HG02678 (cell line): ENCODE data around the gene RECQL5.

Experiments used
- ATAC-seq: cut with Tn5 transposase; IDR thresholded peaks from one replicate; pipeline ENCODE4 v1.9.1; 2021; ENCODE audit warnings: mild to moderate bottlenecking, moderate library complexity; ENCODE audit not compliant: unreplicated experiment

The RECQL5 gene

DNA sequence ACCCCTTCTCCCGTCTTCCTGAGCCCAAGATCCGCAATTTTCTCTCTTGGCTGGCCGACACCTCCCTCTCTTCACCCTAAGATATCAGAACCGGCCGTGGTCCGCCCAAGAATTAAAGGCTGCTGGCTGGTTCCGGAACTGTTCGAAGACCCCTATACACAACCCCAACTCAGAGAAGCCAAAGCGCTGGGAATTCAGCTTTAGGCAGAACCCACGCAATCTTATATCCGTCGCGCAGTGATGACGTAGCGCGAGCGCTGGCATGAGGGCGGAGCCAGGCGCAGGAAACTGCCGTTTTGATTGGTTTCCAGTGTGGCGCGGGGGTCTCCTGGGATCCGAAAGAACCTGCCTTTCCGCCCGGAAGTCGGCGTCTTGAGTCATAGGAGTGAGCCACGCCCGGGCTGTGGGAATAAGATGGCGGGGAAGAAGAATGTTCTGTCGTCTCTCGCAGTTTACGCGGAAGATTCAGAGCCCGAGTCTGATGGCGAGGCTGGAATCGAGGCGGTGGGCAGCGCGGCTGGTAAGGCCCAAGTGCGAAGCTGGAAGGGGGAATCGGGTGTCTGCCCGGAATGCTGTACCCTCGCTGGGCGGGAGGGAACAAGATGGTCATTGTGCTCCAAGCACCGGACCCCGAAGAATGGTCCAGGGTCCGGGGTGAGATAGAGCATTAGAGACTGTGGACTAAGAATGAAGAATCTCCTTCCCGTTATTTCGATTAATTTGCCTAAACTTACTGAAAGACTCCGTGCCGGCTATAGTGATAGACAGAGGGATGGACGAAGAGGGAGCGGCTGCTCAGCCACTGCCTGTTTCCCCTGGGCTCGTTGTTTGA, at the start of gene RECQL5, which contains the start of gene SAP30BP:
Gene RECQL5 (minus strand): TSS at position 196 of the 832 bp plus-strand sequence. CDS start 597 bp downstream, outside the sequence.
Gene SAP30BP (plus strand): TSS at position 380 of the 832 bp plus-strand sequence. CDS start 35 bp downstream, at position 415.
- ATAC-seq = peak; percentile 78

GRCh38 chr17:75712446-75712845, 45.5 kb upstream of the RECQL5 start:
- no peak for ATAC-seq

DNA sequence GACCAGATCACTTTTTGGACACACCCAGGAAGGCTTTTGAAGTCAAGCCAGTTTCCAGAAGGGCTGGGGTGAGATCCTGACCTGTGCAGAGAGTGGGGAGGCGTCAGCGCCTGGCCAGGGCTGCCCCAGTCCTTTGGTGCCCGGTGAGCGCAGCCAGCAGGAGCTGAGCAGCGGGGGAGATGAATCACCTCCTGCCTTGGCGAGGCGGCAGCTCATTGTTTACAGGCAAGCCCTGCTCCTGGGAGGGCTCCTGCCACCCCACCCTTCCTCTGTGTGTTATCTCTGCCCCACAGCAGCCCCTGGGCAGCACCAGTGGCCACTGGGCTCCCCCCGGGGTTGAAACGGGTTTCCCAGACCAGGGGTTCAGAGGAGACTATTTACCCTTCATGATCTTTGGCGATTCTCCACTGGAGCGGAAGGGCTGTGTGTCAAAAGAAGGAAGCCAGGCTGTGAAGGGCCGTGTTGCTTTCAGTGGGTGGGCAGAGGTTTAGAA, 40.2 kb upstream of the RECQL5 start:
- no peak for ATAC-seq

DNA sequence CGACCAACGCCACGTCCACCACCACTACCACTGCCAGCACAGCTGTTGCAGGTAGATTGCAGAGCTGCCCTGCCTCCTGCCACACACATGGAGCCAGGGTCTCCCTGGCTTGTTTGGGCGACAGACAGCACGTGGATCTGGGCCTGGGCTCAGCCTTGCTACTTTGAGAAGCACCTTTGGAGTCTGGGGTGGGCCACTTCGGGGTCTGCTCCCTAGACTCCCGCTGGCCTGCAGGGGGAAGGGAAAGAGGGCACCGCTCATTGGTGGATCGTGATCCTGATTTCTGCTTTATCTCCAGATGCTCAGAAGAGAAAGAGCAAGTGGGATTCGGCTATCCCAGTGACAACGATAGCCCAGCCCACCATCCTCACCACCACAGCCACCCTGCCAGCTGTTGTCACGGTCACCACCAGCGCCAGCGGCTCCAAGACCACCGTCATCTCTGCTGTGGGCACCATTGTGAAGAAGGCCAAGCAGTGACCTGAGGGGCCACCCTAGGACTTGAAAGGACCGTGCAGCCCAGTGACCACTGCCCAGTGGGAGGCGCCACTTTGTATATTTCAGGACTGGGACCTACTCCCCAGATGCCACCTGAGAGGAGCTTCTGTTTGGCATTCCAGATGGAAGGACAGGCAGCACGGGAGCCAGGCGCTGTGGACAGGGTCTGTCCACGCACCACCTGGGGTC, 39.2 kb upstream of the RECQL5 start:
- ATAC-seq = no peak

DNA sequence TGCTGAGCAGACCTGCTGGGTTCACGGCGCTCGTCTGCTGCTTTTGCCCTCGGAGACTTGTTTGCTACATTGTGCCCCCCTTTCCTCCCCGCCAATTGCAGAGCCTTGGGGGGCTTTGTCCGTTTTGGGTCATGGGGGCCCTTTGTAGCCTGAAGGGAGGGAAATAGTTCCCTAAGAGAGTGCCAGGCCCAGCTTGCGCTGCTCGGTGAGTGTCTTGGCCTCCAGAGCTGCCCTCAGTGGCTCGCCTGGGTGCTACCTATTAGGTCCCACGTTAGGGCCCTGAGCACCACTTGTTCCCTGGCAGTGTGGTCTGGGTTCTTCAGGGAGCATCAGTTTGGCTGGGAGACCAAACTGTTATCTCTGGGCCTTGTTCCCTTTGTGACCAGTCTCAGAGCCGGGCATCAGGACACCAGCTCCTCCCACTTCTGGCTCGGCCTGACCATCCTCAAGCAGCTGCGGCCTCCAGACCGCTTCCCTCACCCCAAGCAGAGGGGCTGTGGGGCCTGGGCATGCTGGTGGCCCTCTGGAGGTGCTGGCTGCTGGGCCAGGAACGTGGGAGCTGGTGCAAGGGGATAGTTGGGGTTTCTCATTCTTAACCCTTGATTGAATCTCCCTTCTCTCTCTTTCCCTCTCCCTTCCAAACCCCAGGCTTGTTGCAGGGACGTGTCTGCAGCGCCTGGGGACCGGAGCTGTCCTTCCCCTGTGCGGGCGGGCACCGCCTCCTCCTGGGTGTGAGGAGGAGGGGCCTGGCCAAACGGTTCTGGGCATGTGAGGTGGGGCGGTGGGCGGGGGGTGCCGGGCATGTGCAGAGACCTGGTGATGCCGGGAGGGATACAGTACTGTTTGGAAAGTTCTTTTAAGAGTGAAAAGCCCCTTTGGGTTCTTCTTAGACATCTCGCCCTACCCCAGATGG, 38.3 kb upstream of the RECQL5 start:
- ATAC-seq = no peak

DNA sequence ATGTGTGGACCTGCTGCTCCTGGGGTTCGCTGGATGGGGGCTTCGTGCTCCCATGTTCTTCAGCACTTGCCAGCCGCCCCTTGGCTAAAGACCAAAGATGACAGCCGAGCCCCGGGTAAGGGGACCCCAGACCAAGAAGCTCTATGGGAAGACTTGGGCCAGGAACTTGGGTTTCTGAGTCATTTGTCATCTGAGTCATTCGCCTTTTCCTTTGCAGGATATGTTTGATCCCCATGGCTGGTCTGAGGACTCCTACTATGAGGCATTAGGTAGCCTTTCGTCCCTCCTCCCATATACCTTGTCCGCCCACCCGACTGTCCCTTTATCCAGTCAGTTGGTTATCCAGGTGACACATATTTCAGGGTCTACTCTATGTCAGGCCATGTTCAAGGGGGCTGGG, 36.6 kb upstream of the RECQL5 start:
- no peak for ATAC-seq

GRCh38 chr17:75703191-75703590, 36.2 kb upstream of the RECQL5 start:
- no peak for ATAC-seq

DNA sequence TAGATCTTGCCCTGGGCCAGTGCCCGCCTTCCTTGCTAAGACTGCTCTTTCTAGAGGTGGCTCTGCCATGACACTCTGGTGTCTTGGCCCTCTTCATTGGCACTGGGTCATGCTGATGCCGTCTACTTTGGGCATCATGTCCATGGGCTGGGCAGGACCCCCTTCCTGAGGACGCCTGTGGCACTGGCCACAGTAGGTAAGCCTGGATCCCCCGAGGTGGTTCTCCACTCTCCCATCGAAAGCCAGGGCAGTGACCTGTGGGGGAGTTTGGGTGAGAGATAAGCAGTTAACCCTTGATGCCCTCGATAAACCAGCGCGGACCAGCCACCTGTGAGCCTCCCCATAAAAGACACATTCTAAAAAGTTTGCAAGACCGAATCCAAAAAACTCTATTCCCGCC, 34.3 kb upstream of the RECQL5 start:
- ATAC-seq = no peak

- no peak for ATAC-seq
Measured at GRCh38 chr17:75698659-75699058, 31.7 kb upstream of the RECQL5 start.

- ATAC-seq = no peak
Measured at GRCh38 chr17:75697651-75698291, 30.8 kb upstream of the RECQL5 start.

- no peak for ATAC-seq
Measured at GRCh38 chr17:75695830-75696271, 28.9 kb upstream of the RECQL5 start.

GRCh38 chr17:75695141-75695829, 28.3 kb upstream of the RECQL5 start:
- no peak for ATAC-seq

DNA sequence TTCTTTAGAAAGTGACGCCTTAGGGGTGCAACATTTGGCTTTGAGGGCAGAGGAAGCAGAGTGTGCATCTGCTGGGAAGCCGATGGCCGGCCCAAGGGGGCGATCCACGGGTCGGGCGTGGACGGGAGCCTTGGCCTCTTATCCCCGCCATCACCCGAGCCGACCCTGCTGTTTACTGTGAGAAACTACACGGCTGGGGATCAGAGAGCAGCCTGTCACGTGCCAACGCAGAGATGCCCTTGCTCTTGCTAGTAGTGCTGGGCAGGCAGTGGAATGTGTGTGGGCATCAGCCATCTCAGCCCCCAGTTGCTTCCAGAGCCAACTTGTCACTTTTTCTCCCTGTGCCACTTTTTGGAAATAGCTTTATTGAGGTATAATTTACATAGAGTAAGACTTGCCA, 27.6 kb upstream of the RECQL5 start:
- no peak for ATAC-seq

GRCh38 chr17:75693500-75694481, 26.8 kb upstream of the RECQL5 start:
- no peak for ATAC-seq

GRCh38 chr17:75692976-75693375, 26.0 kb upstream of the RECQL5 start:
- ATAC-seq = no peak

- ATAC-seq = no peak
Measured at GRCh38 chr17:75691801-75692626, 25.1 kb upstream of the RECQL5 start.

DNA sequence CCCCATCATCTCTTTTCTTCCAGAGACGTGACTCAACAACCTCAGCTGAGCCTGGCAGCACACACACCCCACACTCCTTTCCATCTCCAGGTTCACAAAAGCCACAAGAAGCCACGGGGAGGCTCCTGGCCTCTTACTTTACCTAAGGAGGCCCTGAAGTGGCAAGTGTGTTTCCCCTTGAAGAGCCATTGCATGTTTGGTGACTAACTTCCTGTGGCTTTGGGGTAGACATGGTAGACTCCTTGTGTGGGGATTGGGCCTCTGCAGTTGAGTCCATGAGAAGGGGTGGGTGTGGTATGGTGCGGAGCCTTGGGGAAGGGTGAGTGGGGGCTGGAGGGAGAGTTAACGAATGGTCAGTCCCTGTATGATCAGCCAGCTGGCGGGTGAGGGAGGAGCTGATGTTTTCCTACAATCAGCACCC, 24.4 kb upstream of the RECQL5 start:
- no peak for ATAC-seq

GRCh38 chr17:75689441-75689873, 22.5 kb upstream of the RECQL5 start:
- peak; percentile 70 for ATAC-seq
